T-cell (primary cell): ENCODE measurements around the gene RFX4. TPM values are rescaled to one million over a fixed set of nuclear protein-coding genes. Genes with fewer than 3 reads are reported as not detected.
"Not testable (repeated sequence)": the region's sequence is repeated elsewhere in the genome, so short reads cannot be mapped to it uniquely, and the experiment has no call there.

ENCODE experiments used
- ATAC-seq, 4 experiments: fragments of 200-7000 bp in 3 of 4; fragments of 150-1000 bp in 1 of 4; cut with Tn5 transposase; replicated peaks in 1 of 4; 1 replicate in 3 of 4; 2 replicates in 1 of 4; pipeline ENCODE4 v1.10.0; 2021; ENCODE audit warnings: moderate library complexity in 3 of 4, mild to moderate bottlenecking in 2 of 4, moderate number of reproducible peaks in 1 of 4
- CTCF ChIA-PET, 2 donors: fragments of 300-600 bp; sonication (Branson Sonifier 250); formaldehyde crosslinking; loops; one replicate each; lab custom pipeline; 2022; ENCODE audit warnings: antibody characterized with exemption in 2 of 2; lab: Charles Lee
- POLR2A ChIA-PET, 2 donors: fragments of 300-600 bp; sonication (Branson Sonifier 250); formaldehyde crosslinking; loops; one replicate each; lab custom pipeline; 2022; ENCODE audit warnings: antibody characterized with exemption in 2 of 2; lab: Charles Lee
- DNase-seq, 35 experiments: peaks; one replicate each; pipeline versions ENCODE4 v3.0.0 to v3.0.0-alpha.2; 2013 to 2023
- H3K27ac ChIP-seq: one replicate; pipeline ENCODE4 v1.5.1; 2013; ENCODE audit warnings: low read length
- H3K27me3 ChIP-seq, 2 experiments: replicated peaks in 1 of 2; 1 replicate in 1 of 2; 2 replicates in 1 of 2; pipeline versions ENCODE4 v1.6.1 to v1.7.0; 2013; ENCODE audit warnings: low read length in 1 of 2, mixed read lengths in 1 of 2; ENCODE audit not compliant: control insufficient read depth in 2 of 2, insufficient read depth in 2 of 2; ENCODE audit errors: extremely low read depth in 1 of 2
- H3K36me3 ChIP-seq, 2 donors: 1 replicate in 1 of 2; 2 replicates in 1 of 2; pipeline versions ENCODE4 v1.6.1 to v1.7.0; 2013; ENCODE audit warnings: low read length in 1 of 2; ENCODE audit not compliant: control insufficient read depth in 2 of 2, insufficient read depth in 1 of 2; ENCODE audit errors: extremely low read depth in 1 of 2
- H3K4me1 ChIP-seq, 2 experiments: 1 replicate in 1 of 2; 2 replicates in 1 of 2; pipeline versions ENCODE4 v1.6.1 to v1.7.0; 2013; ENCODE audit warnings: low read length in 2 of 2, mixed read lengths in 1 of 2; ENCODE audit not compliant: insufficient read depth in 2 of 2, control insufficient read depth in 1 of 2; ENCODE audit errors: extremely low read depth in 1 of 2
- H3K4me3 ChIP-seq, 2 donors: 1 replicate in 1 of 2; 2 replicates in 1 of 2; pipeline versions ENCODE4 v1.5.1 to v1.7.0; 2013; ENCODE audit warnings: mild to moderate bottlenecking in 2 of 2, low read length in 1 of 2, moderate library complexity in 1 of 2; ENCODE audit not compliant: control insufficient read depth in 1 of 2; ENCODE audit errors: extremely low read depth in 1 of 2
- H3K9me3 ChIP-seq: 2 replicates; pipeline ENCODE4 v1.7.0; 2013
- H3K27ac Mint-ChIP-seq, 2 donors: one replicate each; pipeline ENCODE4 v1.8.0; 2020 to 2021; ENCODE audit warnings: mild to moderate bottlenecking in 2 of 2, mixed read lengths in 2 of 2
- H3K27me3 Mint-ChIP-seq, 2 donors: one replicate each; pipeline ENCODE4 v1.8.0; 2021 to 2022; ENCODE audit warnings: mixed read lengths in 2 of 2
- H3K36me3 Mint-ChIP-seq: one replicate; pipeline ENCODE4 v1.8.0; 2021; ENCODE audit warnings: mixed read lengths
- H3K4me1 Mint-ChIP-seq, 3 donors: one replicate each; pipeline ENCODE4 v1.8.0; 2020 to 2022; ENCODE audit warnings: mixed read lengths in 3 of 3, mild to moderate bottlenecking in 1 of 3
- H3K4me3 Mint-ChIP-seq, 3 donors: one replicate each; pipeline ENCODE4 v1.8.0; 2020 to 2022; ENCODE audit warnings: mild to moderate bottlenecking in 3 of 3, mixed read lengths in 3 of 3, moderate library complexity in 3 of 3
- H3K9me3 Mint-ChIP-seq, 3 donors: one replicate each; pipeline ENCODE4 v1.8.0; 2020 to 2022; ENCODE audit warnings: mixed read lengths in 3 of 3
- WGBS: methylation state at CpG from one replicate; pipeline ENCODE4 v1.1.5; 2013; ENCODE audit warnings: missing lambda C conversion rate; ENCODE audit not compliant: insufficient coverage; 5-methylcytosine and 5-hydroxymethylcytosine counted together
- total RNA-seq, 35 experiments: library from RNA in 6 of 35; stranded (reverse) in 6 of 35; fragments of 120-200 nt in 1 of 35; gene quantifications; one replicate each; pipeline versions ENCODE4 v1.2.1 to v1.2.4 and lab custom pipeline; 2013 to 2026

Gene RFX4
- total RNA-seq, 5 donors from 2014 or later (not counting 1 experiment from before 2014, with no cell fraction given), result not detected

DNA sequence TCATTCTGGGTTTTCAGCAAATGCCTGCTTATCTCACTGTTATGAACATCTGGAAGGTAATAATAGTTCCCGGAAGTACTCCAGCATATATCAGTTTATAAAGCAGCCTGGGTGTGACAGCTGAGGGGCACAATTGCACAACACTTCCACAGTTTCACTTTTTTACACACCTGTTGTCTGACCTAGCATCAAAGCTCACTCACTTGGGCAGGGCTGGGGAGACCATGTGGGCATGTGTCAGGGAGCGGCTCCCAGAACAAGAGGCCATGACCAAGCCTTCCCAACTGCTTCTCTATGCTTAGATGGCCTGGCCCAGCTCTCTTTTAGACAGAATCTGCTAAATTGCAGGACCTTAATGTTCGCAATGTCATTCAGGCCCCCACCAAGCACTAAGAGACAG lies 140.6 kb downstream of the RFX4 start:
- no peak overlapping the region for H3K27ac Mint-ChIP-seq
- Histone ChIP-seq H3K27ac (no peak overlapping the region), H3K4me1 (no peaks in the 10 kb centered on the region), H3K4me3 (no peak overlapping the region), H3K36me3 (no peaks in the 10 kb centered on the region), H3K27me3 (no peaks in the 10 kb centered on the region), H3K9me3 (no peaks in the 10 kb centered on the region)
- CTCF ChIA-PET, result interaction anchor here in 1 of 2 donors (1.6 kb wide), 1 partner anchor 119 kb away, joined by 3 read pairs; no protein-coding TSS in a partner anchor
- H3K4me3 Mint-ChIP-seq, result no peak overlapping the region
- no peaks in the 10 kb centered on the region for H3K9me3 Mint-ChIP-seq
- DNase-seq (no peak), ATAC-seq (no peak)
- H3K4me1 Mint-ChIP-seq, result peaks cover 0 to 11% (median 2%) of the 10 kb centered on the region in 3 donors
- 93% methylated on average over 3 of the region's 3 CpGs for WGBS
- POLR2A ChIA-PET, result no interaction called here
- H3K36me3 Mint-ChIP-seq, result no peaks in the 10 kb centered on the region
- peaks cover 0 to 2% of the 10 kb centered on the region in 2 donors for H3K27me3 Mint-ChIP-seq

DNA sequence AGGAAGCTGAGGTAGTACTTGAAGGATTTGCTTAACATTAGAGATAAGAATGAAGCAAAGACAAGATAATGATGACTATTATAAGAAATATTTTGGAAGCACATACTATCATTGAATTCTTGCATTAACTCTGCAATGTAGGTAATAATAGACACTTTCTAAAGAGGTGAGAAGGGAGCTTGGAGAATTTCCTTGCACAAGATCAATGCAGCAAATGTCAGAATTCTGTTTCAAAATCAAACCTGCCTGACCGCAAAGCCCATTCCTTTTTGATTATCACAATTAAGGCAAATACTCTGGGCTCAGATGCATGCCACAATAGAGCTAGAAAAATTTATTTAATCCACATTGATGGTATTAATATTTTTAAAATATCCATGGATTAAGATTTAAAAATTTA lies 141.3 kb downstream of the RFX4 start:
- WGBS, result no CpG with 5 or more reads among the region's 1 CpG
- no peaks in the 10 kb centered on the region for H3K9me3 Mint-ChIP-seq
- Histone ChIP-seq H3K9me3 (no peaks in the 10 kb centered on the region), H3K4me3 (no peak overlapping the region), H3K36me3 (no peaks in the 10 kb centered on the region), H3K4me1 (no peaks in the 10 kb centered on the region), H3K27ac (no peak overlapping the region), H3K27me3 (no peaks in the 10 kb centered on the region)
- CTCF ChIA-PET, result interaction anchor here in 1 of 2 donors (1.6 kb wide), 1 partner anchor 118 kb away, joined by 3 read pairs; no protein-coding TSS in a partner anchor
- no peak for DNase-seq
- H3K4me1 Mint-ChIP-seq, result peaks cover 0 to 11% (median 2%) of the 10 kb centered on the region in 3 donors
- no peak overlapping the region for H3K27ac Mint-ChIP-seq
- no peak for ATAC-seq
- POLR2A ChIA-PET, result no interaction called here
- H3K36me3 Mint-ChIP-seq, result no peaks in the 10 kb centered on the region
- H3K27me3 Mint-ChIP-seq, result peaks cover 0 to 2% of the 10 kb centered on the region in 2 donors
- no peak overlapping the region for H3K4me3 Mint-ChIP-seq

DNA sequence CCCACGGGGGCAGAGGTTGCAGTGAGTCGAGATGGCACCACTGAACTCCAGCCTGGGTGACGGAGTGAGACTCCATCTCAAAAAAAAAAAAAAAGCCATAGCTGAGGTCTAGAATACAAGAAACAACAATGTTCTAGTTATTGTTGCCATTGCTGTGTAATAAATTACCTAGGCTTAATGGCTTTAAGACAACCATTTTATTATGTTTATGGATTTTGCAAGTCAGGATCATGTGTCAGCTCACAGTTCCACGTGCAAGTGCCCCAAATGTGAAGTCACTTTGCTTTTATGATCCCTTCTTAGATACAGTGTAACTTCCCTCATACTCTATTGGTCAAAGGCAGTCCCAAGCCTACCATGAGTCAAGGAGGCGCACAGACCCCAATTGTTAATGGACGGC lies 142.1 kb downstream of the RFX4 start:
- Mint-ChIP-seq H3K9me3 (no peaks in the 10 kb centered on the region), H3K27ac (no peak overlapping the region), H3K36me3 (no peaks in the 10 kb centered on the region), H3K4me1 (peaks cover 0 to 11% (median 2%) of the 10 kb centered on the region in 3 donors), H3K27me3 (peaks cover 0 to 2% of the 10 kb centered on the region in 2 donors), H3K4me3 (no peak overlapping the region)
- no peaks in the 10 kb centered on the region for H3K27me3 ChIP-seq
- no peak overlapping the region for H3K4me3 ChIP-seq
- ATAC-seq (no peak), DNase-seq (no peak)
- no peaks in the 10 kb centered on the region for H3K9me3 ChIP-seq
- H3K27ac ChIP-seq, result no peak overlapping the region
- 68% methylated on average over 2 of the region's 6 CpGs for WGBS
- no peaks in the 10 kb centered on the region for H3K36me3 ChIP-seq
- no peaks in the 10 kb centered on the region for H3K4me1 ChIP-seq
- CTCF ChIA-PET, result interaction anchor here in 1 of 2 donors (1.6 kb wide), 1 partner anchor 117 kb away, joined by 3 read pairs; no protein-coding TSS in a partner anchor
- POLR2A ChIA-PET, result no interaction called here

DNA sequence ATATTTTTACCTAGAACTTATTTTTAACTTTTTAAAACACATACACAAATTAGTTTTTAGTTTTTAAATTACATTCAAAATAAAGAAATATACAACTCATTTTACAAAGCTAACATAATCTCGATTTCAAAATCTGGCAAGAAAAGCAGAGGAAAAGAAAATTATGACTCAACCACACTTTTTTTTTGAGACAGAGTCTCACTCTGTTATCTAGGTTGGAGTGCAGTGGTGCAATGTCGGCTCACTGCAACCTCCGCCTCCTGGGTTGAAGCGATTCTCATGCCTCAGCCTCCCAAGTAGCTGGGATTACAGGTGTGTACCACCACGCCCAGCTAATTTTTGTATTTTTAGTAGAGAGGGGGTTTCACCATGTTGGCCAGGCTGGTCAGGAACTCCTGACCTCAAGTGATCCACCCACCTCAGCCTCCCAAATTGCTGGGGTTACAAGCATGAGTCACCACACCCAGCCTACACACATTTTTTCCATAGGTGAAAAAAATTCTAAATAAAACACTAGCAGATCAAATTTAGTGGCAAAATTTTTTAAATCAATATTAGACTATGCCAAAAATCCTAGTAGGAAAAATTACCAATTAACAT lies 143.9 kb downstream of the RFX4 start:
- WGBS, result no CpG with 5 or more reads among the region's 5 CpGs
- H3K27me3 ChIP-seq, H3K4me3 Mint-ChIP-seq, CTCF ChIA-PET, DNase-seq, H3K36me3 Mint-ChIP-seq, H3K27ac ChIP-seq, H3K4me1 ChIP-seq, H3K4me3 ChIP-seq, H3K27ac Mint-ChIP-seq, POLR2A ChIA-PET, H3K27me3 Mint-ChIP-seq, ATAC-seq, H3K9me3 ChIP-seq, H3K36me3 ChIP-seq, H3K9me3 Mint-ChIP-seq: not testable (repeated sequence)
- H3K4me1 Mint-ChIP-seq, result peaks cover 0 to 11% (median 2%) of the 10 kb centered on the region in 3 donors

DNA sequence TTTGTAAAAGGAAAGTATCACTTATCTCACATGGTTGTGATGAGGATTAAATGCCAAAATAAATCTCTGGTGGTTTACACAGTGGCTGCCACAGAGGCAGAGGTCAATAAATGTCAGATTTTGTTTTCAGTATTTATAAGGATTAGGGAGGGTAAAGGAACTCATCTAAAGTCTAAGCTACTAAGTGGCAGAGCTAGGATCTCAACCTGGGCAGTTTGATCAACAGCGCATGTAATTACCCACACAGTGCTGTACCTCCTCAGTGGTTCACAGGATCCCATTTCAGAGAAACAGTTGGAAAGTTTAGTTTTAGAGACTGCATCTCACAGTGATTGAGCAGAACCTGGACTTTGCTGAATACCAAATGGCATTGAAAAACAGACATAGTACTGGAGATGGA lies 146.8 kb downstream of the RFX4 start:
- DNase-seq, result no peak
- WGBS, result no CpG with 5 or more reads among the region's 1 CpG
- ATAC-seq, result no peak
- Histone ChIP-seq H3K36me3 (no peaks in the 10 kb centered on the region), H3K27ac (no peak overlapping the region), H3K4me1 (no peaks in the 10 kb centered on the region), H3K27me3 (no peaks in the 10 kb centered on the region), H3K4me3 (no peak overlapping the region), H3K9me3 (no peaks in the 10 kb centered on the region)
- ChIA-PET POLR2A (no interaction called here), CTCF (no interaction called here)
- no peak overlapping the region for H3K4me3 Mint-ChIP-seq
- H3K36me3 Mint-ChIP-seq, result peaks cover 4% of the 10 kb centered on the region
- H3K9me3 Mint-ChIP-seq, result peaks cover 0 to 3% (median 0%) of the 10 kb centered on the region in 3 donors
- H3K27me3 Mint-ChIP-seq, result peaks cover 2 to 4% of the 10 kb centered on the region in 2 donors
- H3K27ac Mint-ChIP-seq, result no peak overlapping the region
- no peaks in the 10 kb centered on the region for H3K4me1 Mint-ChIP-seq

DNA sequence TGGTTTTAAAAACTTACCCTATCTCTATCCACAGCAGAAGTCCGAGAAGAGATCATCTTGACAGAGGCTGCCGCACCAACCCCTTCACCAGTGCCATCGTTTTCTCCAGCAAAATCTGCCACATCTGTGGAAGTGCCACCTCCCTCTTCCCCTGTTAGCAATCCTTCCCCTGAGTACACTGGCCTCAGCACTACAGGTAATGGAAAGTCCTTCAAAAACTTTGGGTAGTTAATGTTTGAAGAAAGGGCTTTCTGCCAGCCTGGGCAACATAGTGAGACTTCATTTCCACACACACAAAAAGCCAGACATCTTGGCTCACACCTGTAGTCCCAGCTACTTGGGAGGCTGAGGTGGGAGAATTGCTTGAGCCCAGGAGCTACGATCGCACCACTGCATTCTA lies 150.1 kb downstream of the RFX4 start:
- Histone ChIP-seq H3K27ac (no peak overlapping the region), H3K4me1 (no peaks in the 10 kb centered on the region), H3K36me3 (no peaks in the 10 kb centered on the region), H3K27me3 (no peaks in the 10 kb centered on the region), H3K4me3 (no peak overlapping the region), H3K9me3 (no peaks in the 10 kb centered on the region)
- CTCF ChIA-PET, result no interaction called here
- POLR2A ChIA-PET, result no interaction called here
- peaks cover 5 to 12% (median 7%) of the 10 kb centered on the region in 3 donors for H3K4me1 Mint-ChIP-seq
- peaks cover 4% of the 10 kb centered on the region for H3K36me3 Mint-ChIP-seq
- peaks cover 0 to 3% (median 0%) of the 10 kb centered on the region in 3 donors for H3K9me3 Mint-ChIP-seq
- no peak for DNase-seq
- no peak overlapping the region for H3K4me3 Mint-ChIP-seq
- H3K27ac Mint-ChIP-seq, result no peak overlapping the region
- peaks cover 0 to 4% of the 10 kb centered on the region in 2 donors for H3K27me3 Mint-ChIP-seq
- WGBS, result 93% methylated on average over 2 of the region's 5 CpGs
- no peak for ATAC-seq
